Activated naive CD4-positive, alpha-beta T cell treated with anti-CD3 and anti-CD28 coated beads for 36 hours (primary cell): ENCODE measurements around the gene TESK1. TPM values are rescaled to one million over a fixed set of nuclear protein-coding genes. Genes with fewer than 3 reads are reported as not detected.
"Not testable (repeated sequence)": the region's sequence is repeated elsewhere in the genome, so short reads cannot be mapped to it uniquely, and the experiment has no call there.

Experiments used
- CTCF ChIA-PET: fragments of 350-600 bp; sonication (Branson Sonifier 250); formaldehyde crosslinking; loops from one replicate; lab custom pipeline; 2021; ENCODE audit warnings: antibody characterized with exemption; lab: Charles Lee
- DNase-seq: peaks from one replicate; pipeline ENCODE4 v3.0.0-alpha.2; 2020
- H3K27ac Mint-ChIP-seq: one replicate; pipeline ENCODE4 v1.8.0; 2021; ENCODE audit warnings: mild to moderate bottlenecking, mixed read lengths
- H3K27me3 Mint-ChIP-seq: one replicate; pipeline ENCODE4 v1.8.0; 2021; ENCODE audit warnings: low read depth, mixed read lengths
- H3K36me3 Mint-ChIP-seq: one replicate; pipeline ENCODE4 v1.8.0; 2021; ENCODE audit warnings: low read depth, mixed read lengths
- H3K4me1 Mint-ChIP-seq: one replicate; pipeline ENCODE4 v1.8.0; 2021; ENCODE audit warnings: low read depth, mixed read lengths
- H3K4me3 Mint-ChIP-seq: one replicate; pipeline ENCODE4 v1.8.0; 2021; ENCODE audit warnings: mild to moderate bottlenecking, moderate library complexity, mixed read lengths
- H3K9me3 Mint-ChIP-seq: one replicate; pipeline ENCODE4 v1.8.0; 2021; ENCODE audit warnings: mixed read lengths
- intact Hi-C: fragments of 100-400 bp; cut with micrococcal nuclease; formaldehyde crosslinking; loops from one replicate; pipeline ENCODE4 v1.15.1; 2023
- total RNA-seq, 2 experiments: library from RNA; stranded (reverse); gene quantifications; one replicate each; pipeline ENCODE4 v1.2.3, GENCODE V29; 2021

Gene TESK1
- total RNA-seq, 2 experiments from 2014 or later, result 18.3 to 19.0 TPM

DNA sequence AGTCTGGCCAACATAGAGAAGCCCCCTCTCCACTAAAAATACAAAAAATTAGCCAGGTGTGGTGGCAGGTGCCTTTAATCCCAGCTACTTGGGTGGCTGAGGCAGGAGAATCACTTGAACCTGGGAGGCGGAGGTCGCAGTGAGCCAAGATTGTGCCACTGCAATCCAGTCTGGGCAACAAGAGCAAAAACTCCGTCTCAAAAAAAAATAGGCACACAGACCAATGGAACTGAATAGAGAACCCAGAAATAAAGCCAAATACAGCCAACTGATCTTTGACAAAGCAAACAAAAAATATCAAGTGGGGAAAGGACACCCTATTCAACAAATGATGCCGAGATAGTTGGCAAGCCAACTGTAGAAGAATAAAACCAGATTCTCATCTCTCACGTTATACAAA lies 16.6 kb upstream of the TESK1 start:
- H3K36me3 Mint-ChIP-seq, result peaks cover 19% of the 10 kb centered on the region
- H3K9me3 Mint-ChIP-seq, result peaks cover 21% of the 10 kb centered on the region
- intact Hi-C loops, DNase-seq, H3K27ac Mint-ChIP-seq, H3K4me1 Mint-ChIP-seq, H3K4me3 Mint-ChIP-seq, H3K27me3 Mint-ChIP-seq, CTCF ChIA-PET: not testable (repeated sequence)

DNA sequence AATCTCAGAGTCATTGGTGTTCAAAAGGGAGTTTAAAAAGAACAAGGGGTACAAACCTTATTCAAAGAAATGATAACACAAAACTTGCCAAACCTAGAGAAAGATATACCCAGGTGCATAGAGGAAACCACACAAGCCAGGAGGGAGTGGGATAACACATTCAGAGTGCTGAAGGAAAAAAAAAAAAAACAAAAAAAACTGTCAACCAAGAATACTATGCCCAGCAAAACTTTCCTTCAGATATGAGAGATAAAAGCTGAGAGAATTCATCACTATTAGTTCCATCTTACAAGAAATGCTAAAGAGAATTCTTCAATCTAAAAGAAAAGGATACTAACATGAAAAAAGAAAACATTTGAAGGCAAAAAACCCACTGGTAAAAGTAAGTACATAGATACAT lies 11.5 kb upstream of the TESK1 start:
- no peaks in the 10 kb centered on the region for H3K4me1 Mint-ChIP-seq
- H3K4me3 Mint-ChIP-seq, result no peak overlapping the region
- no peaks in the 10 kb centered on the region for H3K27me3 Mint-ChIP-seq
- DNase-seq, result no peak
- CTCF ChIA-PET, result no interaction called here
- intact Hi-C loops, result no loop called here
- H3K36me3 Mint-ChIP-seq, result peaks cover 22% of the 10 kb centered on the region
- no peak overlapping the region for H3K27ac Mint-ChIP-seq
- H3K9me3 Mint-ChIP-seq, result peaks cover 22% of the 10 kb centered on the region

DNA sequence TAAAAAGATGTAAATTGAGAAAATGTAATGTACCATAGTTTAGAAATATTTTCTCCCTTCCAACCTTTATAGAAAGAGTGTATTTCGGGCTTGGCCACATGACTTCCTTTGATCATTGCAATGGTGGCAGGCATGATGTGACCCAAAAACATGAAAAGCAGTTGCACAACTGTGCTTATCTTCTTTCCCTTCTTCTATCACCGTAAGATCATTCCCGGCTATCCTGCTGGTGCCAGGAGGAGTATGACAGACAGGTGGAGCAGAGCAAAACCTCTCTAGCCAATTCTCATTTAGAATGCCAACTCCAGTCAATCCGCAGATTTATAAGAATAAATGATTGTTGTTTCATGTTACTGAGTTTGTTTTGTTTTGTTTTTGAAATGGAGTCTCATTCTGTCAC lies 10.6 kb upstream of the TESK1 start:
- Mint-ChIP-seq H3K4me1 (no peaks in the 10 kb centered on the region), H3K27ac (no peak overlapping the region), H3K36me3 (peaks cover 18% of the 10 kb centered on the region), H3K27me3 (no peaks in the 10 kb centered on the region), H3K4me3 (no peak overlapping the region), H3K9me3 (peaks cover 22% of the 10 kb centered on the region)
- CTCF ChIA-PET, result no interaction called here
- no peak for DNase-seq
- intact Hi-C loops, result no loop called here

DNA sequence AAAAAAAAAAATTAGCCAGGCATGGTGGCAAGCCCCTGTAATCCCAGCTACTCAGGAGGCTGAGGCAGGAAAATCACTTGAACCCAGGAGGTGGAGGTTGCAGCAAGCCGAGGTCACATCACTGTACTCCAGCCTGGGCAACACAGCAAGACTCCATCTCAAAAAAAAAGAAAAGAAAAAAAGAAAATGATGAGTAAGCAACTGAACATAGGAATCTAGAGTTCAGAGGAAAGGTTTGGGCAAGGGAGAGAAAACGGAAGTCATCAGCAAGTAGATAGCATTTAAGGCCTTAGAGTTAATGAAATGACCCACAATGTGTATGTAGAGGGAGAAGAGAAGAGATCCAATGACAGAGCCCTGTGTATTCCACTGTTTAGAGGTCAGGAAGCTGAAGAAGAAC lies 8.2 kb upstream of the TESK1 start:
- intact Hi-C loops, result loop anchor here (5.0 kb wide), 1 partner anchor 95 kb away; no protein-coding TSS in a partner anchor
- H3K27ac Mint-ChIP-seq, H3K4me3 Mint-ChIP-seq: not testable (repeated sequence)

DNA sequence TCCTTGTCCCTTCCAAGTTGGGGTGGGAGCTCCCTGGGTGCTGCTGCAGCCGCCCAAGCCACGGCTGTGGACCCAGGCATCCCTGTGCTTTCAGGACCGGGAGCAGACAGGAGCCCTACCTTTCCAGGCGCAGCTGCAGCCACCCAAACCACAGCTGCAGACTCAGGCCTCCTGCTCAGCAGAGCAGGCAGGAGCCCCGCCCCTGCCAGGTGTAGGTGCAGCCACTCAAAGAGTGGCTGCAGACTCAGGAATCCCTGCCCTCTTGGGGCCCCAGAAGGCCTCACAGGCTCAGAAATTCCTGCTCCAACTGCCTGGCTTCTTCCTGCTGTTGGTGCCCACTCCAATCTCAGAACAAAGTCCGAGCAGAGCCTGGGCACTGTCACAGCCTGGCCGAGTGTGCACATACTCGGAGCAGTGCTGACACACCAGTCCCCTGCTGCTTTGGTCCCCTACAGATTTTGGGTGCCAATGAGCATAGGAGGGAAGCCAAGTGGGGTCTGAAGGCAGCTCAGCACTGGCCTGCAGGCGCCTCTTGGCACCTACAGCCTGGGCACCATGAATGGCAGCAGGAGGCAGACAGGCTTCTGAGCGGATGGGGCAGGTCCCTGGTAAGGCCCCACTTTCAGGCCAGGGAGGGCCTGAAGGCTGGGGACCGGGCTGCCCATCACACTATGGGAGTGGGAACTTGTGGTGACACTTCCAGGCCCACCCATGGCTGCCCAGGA lies 6.0 kb upstream of the TESK1 start:
- intact Hi-C loops, result loop anchor here (5.0 kb wide), 1 partner anchor 97 kb away; no protein-coding TSS in a partner anchor
- no peaks in the 10 kb centered on the region for H3K27me3 Mint-ChIP-seq
- peaks cover 17% of the 10 kb centered on the region for H3K4me1 Mint-ChIP-seq
- peaks cover 6% of the 10 kb centered on the region for H3K36me3 Mint-ChIP-seq
- no peak overlapping the region for H3K27ac Mint-ChIP-seq
- H3K4me3 Mint-ChIP-seq, result no peak overlapping the region
- peaks cover 5% of the 10 kb centered on the region for H3K9me3 Mint-ChIP-seq
- CTCF ChIA-PET, result interaction anchor here (0.6 to 1.5 kb wide), 7 partner anchors 48 to 484 kb away, joined by 3 to 6 read pairs (median 4); no protein-coding TSS in a partner anchor
- no peak for DNase-seq

More for the DNA sequence above, 8.2 kb upstream of the TESK1 start:
- H3K27me3 Mint-ChIP-seq, DNase-seq, H3K4me1 Mint-ChIP-seq: not testable (repeated sequence)
- Mint-ChIP-seq H3K9me3 (peaks cover 20% of the 10 kb centered on the region), H3K36me3 (peaks cover 17% of the 10 kb centered on the region)
- CTCF ChIA-PET, result interaction anchor here (0.6 kb wide), 1 partner anchor 578 kb away, joined by 5 read pairs; no protein-coding TSS in a partner anchor

DNA sequence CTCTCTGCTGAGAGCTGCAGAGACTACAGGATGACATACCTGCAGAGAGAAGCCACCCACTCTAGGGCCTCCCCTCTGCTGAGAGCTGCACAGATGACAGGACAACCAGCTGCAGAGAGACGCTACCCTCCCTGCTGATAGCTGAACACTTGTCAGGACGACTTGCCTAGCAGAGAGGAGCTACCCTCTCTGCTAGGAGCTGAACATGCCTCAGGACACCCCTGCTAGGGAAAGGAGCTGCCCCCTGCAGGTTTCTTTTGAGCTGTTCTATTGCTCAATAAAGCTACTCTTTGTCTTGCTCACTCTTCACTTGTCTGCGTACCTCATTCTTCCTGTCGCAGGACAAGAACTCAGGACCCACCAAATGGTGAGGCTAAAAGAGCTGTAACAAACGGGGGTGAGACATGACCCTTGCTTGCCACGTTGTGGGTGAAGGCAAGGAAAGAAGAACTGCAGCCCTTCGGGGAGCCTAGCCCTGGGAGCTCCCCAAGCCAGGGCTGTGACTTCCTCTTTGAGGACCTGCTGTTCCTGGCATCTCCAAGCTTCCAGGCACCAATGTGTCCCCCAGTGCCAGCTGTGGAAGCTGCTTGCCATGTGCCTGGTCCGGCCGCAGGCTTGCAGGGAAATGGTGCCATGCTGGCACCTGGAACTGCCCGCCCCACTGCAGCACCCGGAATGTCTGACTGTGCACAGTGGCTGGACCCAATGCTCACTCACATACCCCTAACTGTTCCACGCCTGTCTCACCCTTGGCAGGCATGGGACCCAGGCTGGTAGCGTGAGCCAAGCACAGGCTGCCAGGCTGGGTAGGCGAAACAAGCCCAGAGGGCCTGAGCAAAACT lies 5.1 kb upstream of the TESK1 start:
- Mint-ChIP-seq H3K36me3 (peaks cover 3% of the 10 kb centered on the region), H3K27ac (no peak overlapping the region), H3K4me1 (peaks cover 17% of the 10 kb centered on the region), H3K9me3 (no peaks in the 10 kb centered on the region), H3K27me3 (no peaks in the 10 kb centered on the region), H3K4me3 (no peak overlapping the region)
- intact Hi-C loops, result loop anchor here (5.0 to 10.0 kb wide), 2 partner anchors 98 to 935 kb away; partner anchors contain the start of gene CCL27
- CTCF ChIA-PET, result interaction anchor here (0.6 to 1.5 kb wide), 8 partner anchors 46 to 485 kb away, joined by 3 to 6 read pairs (median 4); partner anchors contain the start of genes CCDC107 and RMRP
- DNase-seq, result no peak

DNA sequence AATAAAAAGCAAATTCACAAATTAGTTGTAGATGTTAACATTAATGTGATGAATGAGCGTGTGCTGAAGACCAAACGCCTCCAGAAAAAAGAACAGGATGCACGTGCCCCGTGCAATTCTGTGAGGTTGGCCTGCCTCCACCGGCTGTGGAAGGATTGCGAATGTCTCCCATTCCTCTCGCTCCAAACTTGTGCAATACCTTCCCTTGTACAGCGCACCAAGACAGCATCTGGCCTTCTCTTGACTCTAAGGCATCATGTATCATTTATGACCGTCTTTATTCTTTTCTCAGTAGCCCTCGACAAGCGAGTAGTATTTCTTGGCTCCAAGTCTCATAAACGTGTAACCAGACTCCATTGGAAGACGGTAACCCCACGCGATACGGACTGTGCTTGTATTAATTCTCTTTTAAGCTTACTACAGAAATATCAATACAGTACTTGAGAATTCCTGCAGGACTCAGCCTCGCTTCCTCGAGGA lies 1.5 kb upstream of the TESK1 start:
- H3K4me3 Mint-ChIP-seq, result peak overlapping the region; percentile 98
- H3K4me1 Mint-ChIP-seq, result peaks cover 27% of the 10 kb centered on the region
- no peaks in the 10 kb centered on the region for H3K27me3 Mint-ChIP-seq
- DNase-seq, result peak; percentile 55
- no peaks in the 10 kb centered on the region for H3K9me3 Mint-ChIP-seq
- intact Hi-C loops, result loop anchor here (10.0 kb wide), 1 partner anchor 939 kb away; the partner anchor contains the start of gene CCL27
- CTCF ChIA-PET, result interaction anchor here (0.6 to 1.4 kb wide), 18 partner anchors 12 to 493 kb away, joined by 3 to 9 read pairs (median 4); partner anchors contain the start of genes ARHGEF39, CREB3, GBA2 and RGP1
- peak overlapping the region; percentile 84 for H3K27ac Mint-ChIP-seq
- no peaks in the 10 kb centered on the region for H3K36me3 Mint-ChIP-seq

DNA sequence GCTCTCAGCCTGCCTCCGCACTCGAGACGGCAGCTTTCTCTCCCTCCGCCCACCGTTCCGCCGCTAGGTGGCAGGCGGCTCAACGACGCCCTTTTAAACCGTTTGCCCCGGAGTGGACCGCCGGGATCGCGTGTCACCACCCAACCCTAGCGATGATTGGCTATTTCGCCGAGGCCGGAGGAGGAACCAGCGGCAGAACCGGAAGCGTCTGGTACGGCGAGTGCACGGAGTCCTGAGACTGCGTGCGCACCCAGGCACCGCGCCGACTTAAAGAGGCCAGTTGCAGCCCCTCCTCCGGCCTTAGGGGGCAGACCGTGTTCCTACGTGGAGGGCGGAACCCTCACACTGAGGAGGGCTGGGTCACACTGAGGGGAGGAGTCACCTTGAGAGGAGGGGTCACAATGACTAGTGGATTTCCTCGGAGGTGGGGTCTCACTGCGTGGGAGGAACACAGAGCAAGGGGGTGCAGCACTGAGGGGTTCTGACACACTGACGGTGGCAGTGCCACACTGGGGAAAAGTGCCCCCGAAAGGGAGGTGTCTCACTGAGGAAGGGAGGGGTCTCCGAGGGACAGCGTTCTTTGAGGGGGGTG lies 980 bp upstream of the TESK1 start:
- peak overlapping the region; percentile 98 for H3K4me3 Mint-ChIP-seq
- H3K27me3 Mint-ChIP-seq, result no peaks in the 10 kb centered on the region
- peaks cover 27% of the 10 kb centered on the region for H3K4me1 Mint-ChIP-seq
- H3K36me3 Mint-ChIP-seq, result peaks cover 1% of the 10 kb centered on the region
- CTCF ChIA-PET, result interaction anchor here (0.6 to 1.4 kb wide), 22 partner anchors 12 to 494 kb away, joined by 3 to 9 read pairs (median 3); partner anchors contain the start of genes ARHGEF39, CREB3, GBA2 and RGP1
- peak; percentile 100 for DNase-seq
- H3K9me3 Mint-ChIP-seq, result no peaks in the 10 kb centered on the region
- intact Hi-C loops, result loop anchor here (1.0 to 10.0 kb wide), 16 partner anchors 13 to 939 kb away; partner anchors contain the start of genes CCL27, CREB3, GBA2 and HINT2
- peak overlapping the region; percentile 97 for H3K27ac Mint-ChIP-seq

DNA sequence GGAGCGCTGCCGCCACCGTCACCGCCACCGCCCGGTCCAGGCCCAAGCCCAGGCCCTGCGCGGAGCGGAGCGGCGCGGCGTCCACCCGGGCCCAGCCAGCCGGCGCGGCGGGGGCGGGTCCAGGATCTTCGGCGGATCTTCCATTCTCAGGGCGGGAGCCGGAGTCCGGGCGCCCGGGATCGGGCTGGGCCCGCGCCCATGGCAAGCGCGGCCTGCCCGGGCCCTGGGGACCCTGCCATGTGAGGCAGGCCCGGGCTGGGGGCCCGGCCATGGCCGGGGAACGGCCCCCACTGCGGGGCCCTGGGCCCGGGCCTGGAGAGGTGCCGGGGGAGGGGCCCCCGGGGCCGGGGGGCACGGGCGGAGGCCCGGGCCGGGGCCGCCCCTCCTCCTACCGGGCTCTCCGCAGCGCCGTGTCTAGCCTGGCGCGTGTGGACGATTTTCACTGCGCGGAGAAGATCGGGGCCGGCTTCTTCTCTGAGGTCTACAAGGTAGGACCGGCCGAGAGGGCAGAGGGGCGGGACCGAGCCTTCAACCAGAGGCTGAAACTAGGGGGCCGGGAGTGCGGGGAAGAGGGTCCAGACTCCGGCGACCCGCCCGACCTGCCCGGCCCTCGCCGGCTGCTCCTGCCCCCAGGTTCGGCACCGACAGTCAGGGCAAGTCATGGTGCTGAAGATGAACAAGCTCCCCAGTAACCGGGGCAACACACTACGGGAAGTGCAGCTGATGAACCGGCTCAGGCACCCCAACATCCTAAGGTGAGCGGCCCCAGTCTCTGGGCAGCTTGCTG lies 482 bp downstream of the TESK1 start:
- intact Hi-C loops, result loop anchor here (2.0 to 10.0 kb wide), 3 partner anchors 33 to 941 kb away; partner anchors contain the start of gene CCL27
- Mint-ChIP-seq H3K27me3 (no peaks in the 10 kb centered on the region), H3K27ac (no peak overlapping the region), H3K4me3 (peak overlapping the region; percentile 72), H3K36me3 (peaks cover 1% of the 10 kb centered on the region), H3K9me3 (no peaks in the 10 kb centered on the region), H3K4me1 (peaks cover 27% of the 10 kb centered on the region)
- DNase-seq, result peak; percentile 53
- CTCF ChIA-PET, result interaction anchor here (0.7 to 1.5 kb wide), 8 partner anchors 10 to 151 kb away, joined by 3 to 4 read pairs (median 3); partner anchors contain the start of genes CREB3 and SIT1

DNA sequence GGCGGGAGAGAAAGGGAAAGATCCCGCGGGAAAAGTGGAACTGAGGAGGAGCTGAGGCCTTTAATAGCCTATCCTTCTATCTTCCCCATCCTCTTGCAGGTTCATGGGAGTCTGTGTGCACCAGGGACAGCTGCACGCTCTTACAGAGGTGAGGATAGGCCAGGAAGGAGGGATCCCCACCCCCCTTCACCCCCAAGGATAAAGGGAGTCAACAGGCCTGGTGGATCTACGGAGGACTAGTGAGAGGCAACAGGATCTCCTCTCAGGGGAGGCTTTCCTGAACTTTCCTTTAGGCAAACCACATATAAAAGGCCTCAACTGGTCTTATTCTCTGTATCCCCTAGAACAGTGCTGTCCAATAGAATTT lies 1.1 kb downstream of the TESK1 start:
- no peak for DNase-seq
- Mint-ChIP-seq H3K27me3 (no peaks in the 10 kb centered on the region), H3K4me1 (peaks cover 27% of the 10 kb centered on the region), H3K4me3 (peak overlapping the region; percentile 72), H3K9me3 (no peaks in the 10 kb centered on the region), H3K36me3 (peaks cover 1% of the 10 kb centered on the region), H3K27ac (no peak overlapping the region)
- CTCF ChIA-PET, result interaction anchor here (0.7 to 1.5 kb wide), 6 partner anchors 9 to 151 kb away, joined by 3 to 4 read pairs (median 3); partner anchors contain the start of gene SIT1
- intact Hi-C loops, result loop anchor here (10.0 kb wide), 1 partner anchor 941 kb away; the partner anchor contains the start of gene CCL27

DNA sequence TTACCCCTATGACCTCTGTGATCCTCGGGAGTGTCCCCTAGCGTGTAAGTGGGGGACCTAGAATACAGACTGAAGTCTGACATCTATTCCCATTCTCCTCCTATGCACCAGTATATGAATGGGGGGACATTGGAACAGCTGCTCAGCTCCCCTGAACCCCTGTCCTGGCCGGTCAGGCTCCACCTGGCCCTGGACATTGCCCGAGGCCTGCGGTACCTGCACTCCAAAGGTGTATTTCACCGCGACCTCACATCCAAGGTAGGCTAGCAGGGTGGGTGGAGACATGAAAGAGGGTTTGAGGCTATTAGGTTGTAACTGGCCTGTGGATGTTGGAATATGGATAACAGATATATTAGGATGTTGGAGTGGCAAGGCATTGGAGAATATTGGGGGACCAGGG lies 1.7 kb downstream of the TESK1 start:
- DNase-seq, result no peak
- peaks cover 1% of the 10 kb centered on the region for H3K36me3 Mint-ChIP-seq
- CTCF ChIA-PET, result interaction anchor here (1.2 to 1.5 kb wide), 3 partner anchors 9 to 44 kb away, joined by 3 to 4 read pairs (median 3); partner anchors contain the start of gene SIT1
- intact Hi-C loops, result loop anchor here (10.0 kb wide), 1 partner anchor 942 kb away; the partner anchor contains the start of gene CCL27
- no peaks in the 10 kb centered on the region for H3K9me3 Mint-ChIP-seq
- H3K27me3 Mint-ChIP-seq, result no peaks in the 10 kb centered on the region
- no peak overlapping the region for H3K4me3 Mint-ChIP-seq
- H3K27ac Mint-ChIP-seq, result no peak overlapping the region
- H3K4me1 Mint-ChIP-seq, result peaks cover 31% of the 10 kb centered on the region
